Mesothelial cell of epicardium (in vitro differentiated cells): ENCODE results near the gene MLC1. TPM values are rescaled to one million over a fixed set of nuclear protein-coding genes. Genes with fewer than 3 reads are reported as not detected.

Experiments
- DNase-seq, 2 experiments: peaks; one replicate each; pipeline ENCODE4 v3.0.0; 2021; ENCODE audit warnings: low spot score in 2 of 2; ENCODE audit not compliant: unreplicated experiment in 2 of 2
- H3K27ac Mint-ChIP-seq: 2 replicates; pipeline ENCODE4 v1.8.0; 2021; ENCODE audit warnings: mixed read lengths
- H3K27me3 Mint-ChIP-seq: 2 replicates; pipeline ENCODE4 v1.8.0; 2021; ENCODE audit warnings: low read depth, mixed read lengths
- H3K36me3 Mint-ChIP-seq: 2 replicates; pipeline ENCODE4 v1.8.0; 2021; ENCODE audit warnings: mixed read lengths
- H3K4me1 Mint-ChIP-seq: 2 replicates; pipeline ENCODE4 v1.8.0; 2021; ENCODE audit warnings: mixed read lengths
- H3K4me3 Mint-ChIP-seq: 2 replicates; pipeline ENCODE4 v1.8.0; 2021; ENCODE audit warnings: mild to moderate bottlenecking, moderate library complexity, mixed read lengths
- H3K9me3 Mint-ChIP-seq: 2 replicates; pipeline ENCODE4 v1.8.0; 2021; ENCODE audit warnings: mixed read lengths
- total RNA-seq: library from RNA; stranded (reverse); gene quantifications from 3 replicates; pipeline ENCODE4 v1.2.1, GENCODE V29; 2021
- TF ChIP-seq, protein P1 (sequence below): fragments of 200-600 bp; sonication (generic); IDR thresholded peaks from one replicate; pipeline ENCODE4 v1.5.0; 2021; ENCODE audit warnings: antibody characterized with exemption; ENCODE audit not compliant: unreplicated experiment

Gene MLC1
- total RNA-seq, 1 donor from 2014 or later = 2.1 TPM

DNA sequence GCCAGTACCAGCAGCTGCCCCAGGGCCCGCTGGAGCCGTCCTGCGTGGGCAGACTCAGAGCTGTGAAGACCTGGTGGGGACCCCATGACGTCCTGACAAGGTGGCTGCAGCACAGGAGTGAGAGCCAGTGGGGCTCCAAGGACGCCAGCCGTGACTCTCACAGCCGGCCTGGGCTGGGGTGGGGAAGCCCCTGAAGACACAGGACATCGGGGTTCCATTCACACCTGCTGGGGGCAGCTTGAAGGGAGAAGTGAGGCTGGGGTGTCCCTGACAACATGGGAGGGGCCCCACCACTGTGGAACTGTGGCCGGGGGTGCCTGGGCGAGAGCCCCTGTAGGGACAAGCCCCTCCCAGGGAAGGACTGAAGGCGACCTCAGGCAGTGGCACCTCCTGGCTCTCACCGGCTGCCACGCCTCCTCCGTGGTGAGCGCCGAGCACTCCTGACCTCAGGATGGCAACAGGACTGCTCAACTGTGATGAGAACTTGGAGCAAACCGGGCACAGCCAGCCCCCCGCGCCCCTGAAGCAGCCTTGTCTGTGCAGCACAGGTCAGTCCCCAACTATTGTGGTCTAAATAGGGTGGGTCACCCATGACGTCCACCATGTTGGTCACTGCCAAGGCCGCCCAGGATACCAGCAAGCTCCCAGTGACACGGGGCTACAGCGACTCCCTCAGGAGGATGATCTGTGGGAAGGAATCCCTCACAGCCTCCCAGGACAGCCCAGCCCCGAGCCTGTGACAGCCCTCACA is 49.9 kb downstream of the MLC1 start:
- Mint-ChIP-seq H3K4me1 (no peaks in the 10 kb centered on the region), H3K9me3 (peaks cover 14% of the 10 kb centered on the region), H3K36me3 (no peaks in the 10 kb centered on the region), H3K4me3 (no peak overlapping the region), H3K27ac (no peak overlapping the region), H3K27me3 (peaks cover 15% of the 10 kb centered on the region)
- DNase-seq = no peak
- TF ChIP-seq, protein P1, sequence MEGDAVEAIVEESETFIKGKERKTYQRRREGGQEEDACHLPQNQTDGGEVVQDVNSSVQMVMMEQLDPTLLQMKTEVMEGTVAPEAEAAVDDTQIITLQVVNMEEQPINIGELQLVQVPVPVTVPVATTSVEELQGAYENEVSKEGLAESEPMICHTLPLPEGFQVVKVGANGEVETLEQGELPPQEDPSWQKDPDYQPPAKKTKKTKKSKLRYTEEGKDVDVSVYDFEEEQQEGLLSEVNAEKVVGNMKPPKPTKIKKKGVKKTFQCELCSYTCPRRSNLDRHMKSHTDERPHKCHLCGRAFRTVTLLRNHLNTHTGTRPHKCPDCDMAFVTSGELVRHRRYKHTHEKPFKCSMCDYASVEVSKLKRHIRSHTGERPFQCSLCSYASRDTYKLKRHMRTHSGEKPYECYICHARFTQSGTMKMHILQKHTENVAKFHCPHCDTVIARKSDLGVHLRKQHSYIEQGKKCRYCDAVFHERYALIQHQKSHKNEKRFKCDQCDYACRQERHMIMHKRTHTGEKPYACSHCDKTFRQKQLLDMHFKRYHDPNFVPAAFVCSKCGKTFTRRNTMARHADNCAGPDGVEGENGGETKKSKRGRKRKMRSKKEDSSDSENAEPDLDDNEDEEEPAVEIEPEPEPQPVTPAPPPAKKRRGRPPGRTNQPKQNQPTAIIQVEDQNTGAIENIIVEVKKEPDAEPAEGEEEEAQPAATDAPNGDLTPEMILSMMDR = no peak

- H3K27me3 Mint-ChIP-seq = peaks cover 21% of the 10 kb centered on the region
- H3K36me3 Mint-ChIP-seq = no peaks in the 10 kb centered on the region
- no peak for DNase-seq
- H3K27ac Mint-ChIP-seq = no peak overlapping the region
- peaks cover 13% of the 10 kb centered on the region for H3K9me3 Mint-ChIP-seq
- TF ChIP-seq, protein P1 = no peak
- H3K4me3 Mint-ChIP-seq = no peak overlapping the region
- H3K4me1 Mint-ChIP-seq = no peaks in the 10 kb centered on the region
These were observed 50.8 kb downstream of the MLC1 start for GRCh38 chr22:50034126-50035081.

- Mint-ChIP-seq H3K4me3 (no peak overlapping the region), H3K9me3 (peaks cover 5% of the 10 kb centered on the region), H3K27me3 (peaks cover 26% of the 10 kb centered on the region), H3K27ac (no peak overlapping the region), H3K4me1 (no peaks in the 10 kb centered on the region), H3K36me3 (no peaks in the 10 kb centered on the region)
- no peak for DNase-seq
- TF ChIP-seq, protein P1 = no peak
These were observed 52.2 kb downstream of the MLC1 start for GRCh38 chr22:50032941-50033601.

GRCh38 chr22:50032109-50032871 is 52.9 kb downstream of the MLC1 start:
- no peak overlapping the region for H3K27ac Mint-ChIP-seq
- TF ChIP-seq, protein P1 = no peak
- H3K27me3 Mint-ChIP-seq = peaks cover 34% of the 10 kb centered on the region
- H3K4me1 Mint-ChIP-seq = no peaks in the 10 kb centered on the region
- H3K36me3 Mint-ChIP-seq = no peaks in the 10 kb centered on the region
- H3K4me3 Mint-ChIP-seq = no peak overlapping the region
- no peak for DNase-seq
- H3K9me3 Mint-ChIP-seq = no peaks in the 10 kb centered on the region
